GM18907 (cell line): ENCODE data around the gene POLR3K.
A peak's percentile ranks its signal among the peaks of the same experiment; 100 is the strongest.
"Not testable (repeated sequence)": the region's sequence is repeated elsewhere in the genome, so short reads cannot be mapped to it uniquely, and the experiment has no call there.

Experiments
- ATAC-seq: cut with Tn5 transposase; IDR thresholded peaks from one replicate; pipeline ENCODE4 v1.9.1; 2021; ENCODE audit warnings: mild to moderate bottlenecking, moderate library complexity; ENCODE audit not compliant: unreplicated experiment

POLR3K gene

DNA sequence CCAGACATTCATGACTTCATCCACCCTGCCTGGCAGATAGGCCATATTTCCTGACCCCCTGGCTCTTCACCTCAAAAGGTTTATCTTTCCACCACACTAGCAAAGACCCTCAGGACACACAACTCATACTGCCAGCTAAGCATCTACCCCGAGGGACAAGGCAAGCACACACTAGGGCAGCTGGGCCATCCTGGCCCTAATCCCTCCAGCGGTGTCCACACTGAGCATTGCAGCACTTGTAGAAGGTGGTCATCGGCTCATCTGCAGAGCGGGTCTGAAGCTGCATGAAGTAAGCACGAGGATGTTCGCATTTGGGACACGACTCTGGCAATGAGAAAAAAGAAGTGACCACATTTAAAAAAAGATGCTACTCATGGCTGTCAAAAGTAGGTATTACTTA is 6.2 kb downstream of the POLR3K start:
- no peak for ATAC-seq

DNA sequence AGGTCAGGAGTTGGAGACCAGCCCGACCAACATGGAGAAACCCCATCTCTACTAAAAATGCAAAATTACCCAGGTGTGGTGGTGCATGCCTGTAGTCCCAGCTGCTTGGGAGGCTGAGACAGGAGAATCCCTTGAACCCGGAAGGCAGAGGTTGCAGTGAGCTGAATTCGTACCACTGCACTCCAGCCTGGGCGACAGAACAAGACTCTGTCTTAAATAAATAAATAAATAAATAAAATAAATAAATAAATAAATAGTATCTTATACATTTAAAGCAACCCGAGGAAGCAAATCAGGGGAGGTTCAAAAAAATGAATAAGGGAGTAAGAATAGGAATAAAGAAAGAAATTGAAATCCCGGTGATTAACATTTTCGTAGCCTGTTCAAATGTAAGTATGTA is 6.9 kb downstream of the POLR3K start:
- ATAC-seq = not testable (repeated sequence)

DNA sequence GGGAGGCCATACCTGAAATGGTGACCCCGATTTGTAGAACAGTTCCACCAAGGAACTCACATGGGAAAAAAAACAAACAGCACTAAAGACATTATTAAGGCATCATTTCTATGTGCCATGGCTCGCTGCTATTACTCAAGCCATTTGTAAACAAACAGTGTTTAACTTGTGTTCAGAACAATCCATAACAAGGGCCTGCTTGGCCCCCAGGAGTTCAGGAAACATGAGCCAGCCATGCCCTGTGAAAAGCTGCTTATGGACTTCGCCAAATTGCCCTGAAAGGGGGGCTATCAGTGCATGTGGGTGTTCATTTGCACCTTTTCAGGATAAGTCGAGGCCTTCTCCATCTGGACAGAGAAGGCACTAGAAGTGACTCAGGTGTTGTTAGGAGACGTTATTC is 8.0 kb downstream of the POLR3K start:
- no peak for ATAC-seq

DNA sequence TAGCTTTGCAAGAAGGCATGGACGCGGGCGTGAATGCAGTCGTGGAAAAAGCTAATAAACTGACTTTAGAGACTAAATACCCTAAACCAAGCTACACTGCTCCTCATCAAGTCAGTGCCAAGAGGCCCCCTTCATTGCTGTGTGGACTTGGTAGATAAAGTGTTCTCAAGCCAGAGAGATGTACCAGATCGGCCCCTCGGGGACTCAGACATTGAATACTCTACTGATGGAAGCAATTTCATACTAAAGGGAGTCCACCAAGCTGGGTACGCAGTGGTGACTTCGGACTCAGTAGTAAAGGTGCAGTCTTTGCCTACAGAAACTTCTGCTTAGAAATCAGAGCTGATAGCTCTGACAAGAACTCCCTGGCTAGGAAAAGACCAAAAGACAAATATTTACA is 8.8 kb downstream of the POLR3K start:
- ATAC-seq = no peak

DNA sequence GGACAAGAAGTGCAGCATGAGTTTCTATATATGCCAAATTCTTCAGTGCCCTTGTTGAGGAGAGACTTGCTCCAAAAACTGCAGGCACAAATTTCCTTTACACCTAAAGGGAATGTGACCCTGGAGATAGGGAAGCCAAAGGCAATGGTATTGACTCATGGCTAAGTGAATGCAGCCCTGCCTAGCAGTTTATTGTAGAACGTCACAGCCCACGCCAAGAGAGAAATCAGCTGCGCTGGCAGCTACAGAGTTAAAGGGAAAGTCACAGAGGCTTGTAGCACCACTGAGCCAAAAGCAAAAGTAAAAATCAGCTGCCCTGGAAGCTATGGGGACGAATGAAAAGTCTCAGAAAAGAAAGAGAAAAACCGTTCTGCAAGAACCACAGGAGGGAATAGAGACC is 10.1 kb downstream of the POLR3K start:
- no peak for ATAC-seq

DNA sequence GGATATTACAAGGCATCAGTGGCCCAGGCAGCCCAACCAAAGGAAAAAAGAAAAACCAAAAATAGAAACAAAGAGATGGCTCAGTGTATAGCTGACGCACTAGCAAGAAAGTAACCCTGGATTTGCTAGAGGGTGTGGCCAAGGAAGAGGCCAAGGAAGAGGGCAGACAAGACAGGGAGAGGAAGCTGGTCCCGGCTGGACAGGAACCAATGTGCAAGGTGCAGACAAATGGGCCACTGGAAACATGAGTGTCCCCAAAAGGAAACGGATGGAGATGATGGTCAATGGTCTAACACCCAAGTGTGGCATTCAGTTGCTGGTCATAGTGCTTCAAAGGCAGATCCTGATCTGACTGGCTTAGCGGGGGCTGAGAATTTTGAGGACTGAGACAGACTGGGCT is 10.7 kb downstream of the POLR3K start:
- no peak for ATAC-seq

DNA sequence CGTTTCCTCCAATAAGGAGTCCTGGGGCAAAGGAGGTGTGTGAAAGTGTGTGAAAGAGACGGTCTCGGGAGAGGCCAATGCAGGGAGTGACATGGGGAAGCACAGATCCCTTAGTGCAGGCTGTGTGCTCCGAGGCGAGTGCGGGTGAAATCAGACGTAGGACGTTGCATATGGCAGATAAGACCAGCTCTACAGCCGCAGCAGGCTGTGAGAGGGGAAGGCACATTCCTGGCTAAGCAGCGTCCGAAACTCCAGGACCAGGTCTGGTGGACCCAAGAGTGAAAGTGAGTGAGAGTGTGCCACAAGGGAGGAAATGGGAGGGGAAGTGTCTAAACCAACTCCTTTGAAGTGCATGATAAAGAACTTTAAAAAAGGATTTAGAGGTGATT is 11.3 kb downstream of the POLR3K start:
- no peak for ATAC-seq

DNA sequence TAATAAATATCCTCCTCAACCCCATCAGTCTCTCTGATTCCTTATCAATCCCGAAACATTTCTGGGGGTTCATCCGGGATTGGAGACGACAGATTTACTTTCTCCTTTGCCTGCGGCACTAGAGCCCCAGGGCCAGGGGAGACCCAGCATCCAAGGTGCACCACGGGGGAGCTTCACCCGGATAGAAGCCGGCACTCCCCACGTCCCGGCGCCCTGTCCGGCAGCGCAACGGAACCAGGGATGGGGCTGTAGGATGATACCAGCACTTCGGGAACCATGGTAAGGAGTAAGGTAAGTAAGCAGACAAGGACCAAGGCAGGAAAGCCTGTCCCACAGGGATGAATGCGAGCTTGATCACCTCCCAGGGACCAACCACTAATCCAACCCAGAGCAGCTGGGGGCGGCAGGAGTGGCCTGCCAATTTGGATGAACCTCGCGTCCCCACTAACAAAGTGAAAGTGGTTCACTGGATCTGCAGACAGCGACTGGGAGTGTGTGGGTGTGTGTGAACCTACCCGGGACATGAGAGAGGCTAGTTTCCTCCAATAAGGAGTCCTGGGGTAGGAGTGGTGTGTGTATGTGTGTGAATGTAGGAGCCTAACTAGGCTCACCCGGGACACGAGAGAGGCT is 11.9 kb downstream of the POLR3K start:
- ATAC-seq = no peak

DNA sequence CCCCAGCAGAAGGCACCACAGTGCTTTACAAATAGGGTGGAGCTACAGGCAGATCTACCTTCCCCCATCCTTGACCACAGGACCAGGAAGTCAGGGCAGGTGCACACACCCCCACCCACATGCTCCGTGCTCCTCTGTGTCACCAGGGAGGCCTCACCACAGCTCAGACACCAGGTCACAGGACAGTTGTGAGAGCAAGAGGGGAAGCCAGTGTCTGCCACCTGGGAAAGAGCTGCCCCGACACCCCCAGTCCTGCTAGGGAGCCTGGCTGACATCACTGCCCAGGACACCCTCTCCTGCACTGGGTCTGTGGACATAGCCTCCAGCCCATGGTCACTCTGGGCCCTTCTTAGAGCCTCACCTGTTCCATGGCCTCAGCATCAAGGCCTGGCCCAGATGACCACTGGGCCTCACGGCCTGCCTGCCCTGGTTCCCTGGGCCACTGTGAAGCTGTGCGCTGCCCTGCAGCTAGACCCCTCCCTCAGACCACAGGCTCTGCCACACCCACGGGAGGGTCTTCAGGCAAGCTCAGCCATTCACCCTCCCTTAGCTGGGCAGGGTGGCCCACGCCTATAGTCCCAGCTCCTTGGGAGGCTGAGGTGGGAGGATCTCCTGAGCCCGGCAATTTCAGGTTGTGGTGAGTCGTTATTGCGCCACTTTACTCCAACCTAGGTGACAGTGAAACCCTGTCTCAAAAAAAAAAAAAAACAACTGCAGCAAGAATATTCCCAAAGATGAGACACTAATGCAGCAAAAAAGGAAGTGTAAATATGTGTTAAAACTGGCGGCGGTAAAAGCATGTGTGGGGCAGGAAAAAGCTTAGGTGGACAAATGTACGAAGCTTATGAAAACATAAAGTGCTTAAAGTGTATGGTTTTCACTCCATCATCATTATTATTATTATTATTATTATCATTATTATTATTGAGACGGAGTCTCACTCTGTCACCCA is 14.2 kb downstream of the POLR3K start:
- ATAC-seq = peak; percentile 66

DNA sequence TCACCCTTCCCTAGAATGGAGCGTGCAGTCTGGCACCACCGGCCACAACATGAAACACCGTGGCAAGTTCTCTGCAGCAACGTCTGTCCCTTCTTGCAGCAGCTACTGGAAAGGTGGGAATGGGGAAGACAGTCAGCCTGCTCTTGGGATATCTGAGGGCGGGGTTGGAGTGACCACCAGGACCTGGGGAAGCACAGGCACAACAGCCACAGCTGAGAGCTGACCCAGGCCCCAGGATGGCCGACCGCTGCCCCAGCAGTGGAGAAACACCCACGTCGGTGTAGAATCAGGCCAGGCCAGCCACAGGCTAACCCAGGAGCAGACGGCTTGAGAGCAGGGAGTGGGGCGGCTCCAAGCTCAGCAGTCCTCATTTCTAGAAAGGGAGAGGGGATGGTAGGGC is 15.2 kb downstream of the POLR3K start:
- not testable (repeated sequence) for ATAC-seq

DNA sequence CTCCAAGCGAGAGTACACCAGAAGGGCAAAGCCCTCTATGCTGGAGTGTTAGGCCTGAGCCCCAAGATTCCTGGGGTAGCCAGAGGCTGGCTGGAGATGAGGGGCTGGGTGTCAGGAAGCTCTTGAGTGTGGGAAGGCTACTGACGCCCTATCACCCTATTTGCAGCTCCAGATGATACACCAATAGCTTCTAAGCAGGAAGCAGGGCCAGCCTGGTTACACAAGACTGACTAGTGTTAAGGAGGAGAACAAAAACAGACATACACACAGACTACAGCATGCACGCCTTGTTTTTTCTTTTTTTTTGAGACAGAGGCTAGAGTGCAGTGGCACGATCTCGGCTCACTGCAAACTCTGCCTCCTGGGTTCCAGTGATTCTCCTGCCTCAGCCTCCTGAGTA is 15.9 kb downstream of the POLR3K start:
- ATAC-seq = no peak

DNA sequence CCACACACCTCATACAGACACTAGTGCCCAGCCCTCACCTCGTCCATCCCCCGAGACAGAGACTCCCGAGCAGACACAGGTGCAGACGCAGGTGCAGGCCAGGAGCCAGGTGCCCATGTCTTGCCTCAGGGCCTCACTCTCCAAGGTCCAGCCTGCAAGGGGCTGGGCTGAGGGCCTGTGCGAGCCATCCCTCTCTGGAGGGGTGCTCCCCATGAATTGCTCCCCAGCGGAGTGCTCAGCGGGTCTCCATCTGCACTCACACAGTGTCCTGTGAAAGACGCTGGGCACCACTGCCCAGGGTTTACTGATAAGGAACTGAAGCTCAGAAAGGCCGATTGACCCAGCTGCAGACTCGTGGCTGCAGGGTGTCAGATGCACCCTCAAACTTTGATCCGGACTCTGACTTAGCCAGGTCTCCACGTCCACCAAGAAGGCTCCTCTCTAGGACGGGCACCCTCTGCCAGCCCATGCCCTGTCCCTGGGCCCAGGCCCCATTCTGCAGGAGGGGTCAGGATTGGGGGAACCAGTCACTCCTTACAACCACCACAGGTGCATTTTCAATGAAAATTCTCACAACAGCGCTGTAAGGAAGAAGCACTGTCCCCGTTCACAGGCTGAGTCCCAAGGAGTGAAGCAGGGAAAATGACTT is 16.9 kb downstream of the POLR3K start:
- no peak for ATAC-seq

DNA sequence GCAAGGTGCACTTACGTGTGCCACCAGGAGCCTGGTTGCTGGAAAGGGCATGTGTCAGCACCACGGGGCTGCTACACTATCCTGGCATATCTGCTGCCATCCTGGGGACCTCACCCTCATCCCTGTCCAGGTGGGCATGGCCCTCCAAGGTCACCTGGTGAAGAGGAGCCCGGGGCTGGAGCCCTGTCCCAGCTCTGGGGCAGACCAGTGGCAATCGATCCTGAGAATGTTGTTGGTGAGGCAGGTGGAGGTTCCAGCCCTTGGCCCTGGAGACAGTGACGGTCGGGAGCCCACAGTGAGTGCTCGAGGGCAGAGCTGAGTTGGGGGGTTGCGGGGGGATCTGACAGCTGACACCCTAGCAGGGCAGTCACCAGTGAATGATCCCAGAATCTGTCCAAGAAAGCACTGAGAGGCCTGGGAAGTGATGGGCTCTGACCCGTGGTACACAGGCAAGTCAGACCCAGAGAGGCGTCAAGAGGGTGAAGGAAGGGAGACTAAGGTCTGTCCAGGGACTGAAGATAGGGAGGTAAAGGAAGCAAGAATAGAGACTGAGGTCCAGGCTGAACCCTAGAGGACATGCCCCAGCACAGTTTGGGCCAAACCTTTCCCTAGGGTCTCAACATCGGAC is 17.6 kb downstream of the POLR3K start:
- ATAC-seq = no peak

DNA sequence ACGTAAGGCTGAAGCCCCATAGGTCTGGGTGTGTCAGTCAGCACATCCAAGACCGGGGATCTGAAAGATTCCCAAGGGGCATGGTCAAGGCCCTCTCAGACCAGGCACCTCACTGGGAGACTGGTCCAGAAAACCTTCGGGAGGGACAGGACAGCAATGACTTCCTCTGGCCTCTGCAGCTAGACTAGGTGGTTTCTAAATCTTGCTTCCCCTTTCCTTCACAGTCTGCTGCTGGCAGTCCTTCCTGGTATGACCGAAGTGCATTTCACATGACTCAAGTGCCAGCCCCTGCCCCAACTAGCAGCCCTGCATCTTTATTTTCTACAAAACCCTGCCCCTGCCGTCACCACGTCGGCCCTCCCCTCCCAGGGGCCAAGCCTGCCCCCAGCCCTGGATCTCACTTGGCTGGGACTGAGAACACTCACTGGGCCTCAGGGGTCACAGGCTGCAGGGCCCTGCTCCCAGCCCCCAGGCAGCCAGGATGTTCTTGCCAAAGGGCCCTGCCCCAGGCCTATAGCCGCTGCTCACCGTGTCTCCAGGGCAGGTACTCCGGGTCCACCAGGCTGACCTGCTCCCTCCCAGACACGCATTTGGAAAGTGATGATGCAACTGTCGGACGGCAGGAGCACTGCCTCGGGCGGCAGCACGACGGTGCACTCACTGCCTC is 18.3 kb downstream of the POLR3K start:
- peak; percentile 48 for ATAC-seq

DNA sequence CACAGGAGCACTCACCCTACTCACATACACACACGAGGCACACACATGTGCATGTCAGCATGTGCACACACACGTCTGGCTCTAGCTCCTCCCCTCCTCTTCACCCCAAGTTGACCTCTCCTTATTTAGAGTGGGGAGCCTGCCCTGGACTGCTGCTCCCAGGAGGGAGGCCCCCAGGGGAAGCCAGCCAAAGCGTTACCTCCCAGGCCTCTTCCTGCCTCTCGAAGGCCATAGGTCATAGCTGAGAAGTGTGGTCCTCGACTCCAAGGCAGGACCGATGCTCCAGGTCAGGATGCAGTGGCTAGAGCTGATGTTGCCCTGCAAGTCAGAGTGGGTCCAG is 18.8 kb downstream of the POLR3K start:
- peak; percentile 13 for ATAC-seq

DNA sequence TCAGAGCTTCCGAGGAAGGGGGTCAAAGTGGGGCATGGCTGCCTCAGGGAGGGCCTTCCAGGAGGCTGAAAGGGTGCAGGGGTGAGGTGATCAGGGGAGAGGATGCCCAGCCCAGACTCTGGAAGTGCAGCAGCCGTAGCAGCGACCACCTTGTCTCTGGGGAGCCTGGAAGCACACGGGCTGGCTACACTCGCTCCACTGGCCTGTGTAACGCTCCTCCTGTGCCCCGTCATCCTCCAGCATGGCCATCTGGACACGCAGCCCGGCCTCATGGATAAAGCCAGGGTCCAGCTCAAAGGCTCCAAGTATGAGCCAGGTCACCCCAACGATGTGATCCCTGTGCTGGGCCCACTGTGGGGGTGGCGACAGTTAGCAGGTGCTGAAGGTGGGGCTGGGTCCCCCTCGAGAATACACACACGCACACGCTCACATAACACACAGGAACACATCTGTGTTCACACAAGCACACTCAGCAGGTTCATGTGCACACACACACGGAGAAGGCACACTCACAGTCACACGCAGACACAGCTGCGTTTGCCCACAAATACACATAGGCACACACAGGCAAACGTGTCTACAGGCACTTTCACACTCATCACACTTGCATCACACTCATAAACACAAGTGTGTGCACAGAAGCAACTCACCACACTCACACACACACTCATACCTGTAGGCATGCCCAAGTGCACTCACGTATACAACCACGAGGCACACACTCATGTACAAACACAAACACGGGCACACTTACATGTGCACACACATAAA is 19.3 kb downstream of the POLR3K start:
- ATAC-seq = no peak

DNA sequence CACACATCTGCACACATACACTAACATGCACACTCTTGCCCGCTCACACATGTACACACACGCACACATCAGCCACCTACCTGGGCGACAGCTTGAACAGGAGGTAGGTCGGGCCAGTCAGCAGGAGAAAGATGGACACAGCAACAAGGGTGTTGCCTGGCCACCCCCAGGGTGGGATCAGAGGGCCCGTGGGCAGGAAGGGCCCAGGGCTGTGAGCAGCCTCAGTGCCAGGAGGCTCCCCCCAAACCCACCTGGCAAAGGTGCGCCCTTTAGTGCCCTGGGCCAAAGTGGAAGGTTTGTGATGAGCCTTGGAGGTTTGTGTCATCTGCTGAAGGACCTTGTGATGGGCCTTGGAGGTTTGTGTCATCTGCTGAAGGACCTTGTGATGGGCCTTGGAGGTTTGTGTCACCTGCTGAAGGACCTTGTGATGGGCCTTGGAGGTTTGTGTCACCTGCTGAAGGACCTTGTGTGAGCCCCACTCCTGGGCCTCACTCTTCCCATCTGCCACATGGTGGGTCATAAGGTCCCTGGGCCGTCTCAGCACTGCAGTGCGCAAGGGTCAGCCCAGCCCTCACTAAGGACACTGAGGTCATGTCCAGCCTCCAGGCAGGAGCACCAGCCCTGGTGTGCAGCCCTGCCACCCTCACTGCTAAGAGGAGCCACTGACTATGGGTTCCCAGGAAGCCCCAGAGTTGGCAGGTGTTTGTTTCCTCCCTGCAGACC is 20.1 kb downstream of the POLR3K start:
- not testable (repeated sequence) for ATAC-seq

DNA sequence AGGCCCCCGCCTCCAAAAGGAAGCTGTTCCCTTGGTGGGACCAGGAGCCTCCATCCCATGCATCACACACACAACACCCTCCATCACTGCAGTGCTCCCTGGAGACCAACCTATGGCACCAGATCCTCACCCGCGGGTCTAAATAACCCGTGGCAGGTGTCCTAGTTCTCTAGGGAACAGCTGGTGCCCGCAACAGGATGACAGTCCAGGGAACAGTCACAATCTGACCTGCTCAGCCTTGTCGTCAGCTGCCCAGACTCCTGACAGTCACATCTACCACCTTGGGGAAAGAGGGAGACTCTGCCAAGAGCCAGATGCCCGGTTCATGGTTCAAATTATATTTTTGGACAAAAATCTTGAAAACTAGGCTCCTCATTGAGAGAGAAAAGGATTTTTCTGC is 22.8 kb downstream of the POLR3K start:
- not testable (repeated sequence) for ATAC-seq

DNA sequence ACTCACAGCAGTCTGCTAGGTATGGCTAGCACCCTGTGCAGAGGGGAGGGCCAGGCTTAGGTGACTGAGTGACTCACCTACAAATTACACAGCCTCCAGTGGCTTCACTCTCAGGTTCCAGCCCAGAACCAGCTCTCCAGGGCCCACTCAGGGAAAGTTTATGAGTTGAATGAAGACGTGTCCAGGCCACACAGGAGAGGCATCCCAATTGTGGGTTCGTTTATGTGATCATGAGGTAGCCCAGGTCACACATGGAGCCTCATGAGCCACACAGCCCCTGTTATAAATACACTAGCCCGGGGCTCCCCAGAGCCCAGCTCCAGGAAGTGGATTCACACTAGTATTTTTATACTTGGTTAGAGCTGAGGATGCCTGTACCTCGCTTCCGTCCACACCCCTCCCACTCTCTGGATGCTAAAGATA is 27.5 kb downstream of the POLR3K start:
- ATAC-seq = not testable (repeated sequence)
